ENCODE results near the gene INO80C.
A peak's percentile ranks its signal among the peaks of the same experiment; 100 is the strongest.

The INO80C gene

GRCh38 chr18:35513181-35513936 lies 15.6 kb upstream of the INO80C start:
- DNase-seq = peak in 3 of 56 donors; percentile 8 to 23 (median 16)

GRCh38 chr18:35512761-35513160 lies 15.0 kb upstream of the INO80C start:
- no peak for DNase-seq

GRCh38 chr18:35511833-35512232 lies 14.1 kb upstream of the INO80C start:
- DNase-seq = no peak

DNA sequence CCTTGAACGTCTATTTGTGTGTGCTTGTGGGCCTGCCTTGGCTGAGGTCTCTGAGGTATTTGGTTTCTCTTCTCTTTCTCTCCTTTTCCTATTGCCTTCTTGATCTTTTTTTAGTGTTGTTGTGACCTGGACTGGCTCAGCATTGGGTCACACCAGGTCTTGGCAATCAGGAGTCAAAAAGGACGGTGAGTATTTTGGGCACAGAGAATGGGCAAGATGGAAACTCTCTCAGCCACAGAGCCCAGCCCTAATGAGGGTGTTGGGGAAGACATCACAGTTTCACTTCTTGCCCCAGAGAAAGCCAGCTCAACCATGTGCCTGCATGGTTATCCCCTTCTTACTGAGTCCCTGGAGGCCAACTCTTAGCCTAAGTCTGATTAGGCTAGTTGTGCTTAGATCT lies 13.7 kb upstream of the INO80C start:
- DNase-seq = no peak

GRCh38 chr18:35510076-35510651 lies 12.4 kb upstream of the INO80C start:
- DNase-seq = no peak

- DNase-seq = no peak
Observed at GRCh38 chr18:35508746-35509338, 11.1 kb upstream of the INO80C start.

DNA sequence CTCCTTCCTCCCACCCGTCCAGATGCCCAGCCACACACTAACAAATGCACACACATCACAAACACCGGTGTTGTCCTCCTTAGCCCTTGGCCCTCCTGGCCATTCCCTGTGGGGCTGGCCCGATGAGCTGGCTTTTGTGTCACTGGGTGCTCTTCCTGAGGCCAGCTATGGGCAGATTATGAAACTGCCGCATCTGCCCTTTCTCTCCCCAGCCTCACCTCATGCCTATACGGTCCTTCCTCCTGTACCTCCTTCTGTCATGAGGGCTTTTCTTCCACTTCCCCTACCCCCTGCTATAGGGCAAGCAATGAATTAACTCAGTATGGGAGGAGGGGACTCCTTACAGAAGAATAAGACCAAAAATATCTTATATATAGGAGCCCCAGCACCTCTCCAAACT lies 10.3 kb upstream of the INO80C start:
- DNase-seq = no peak

DNA sequence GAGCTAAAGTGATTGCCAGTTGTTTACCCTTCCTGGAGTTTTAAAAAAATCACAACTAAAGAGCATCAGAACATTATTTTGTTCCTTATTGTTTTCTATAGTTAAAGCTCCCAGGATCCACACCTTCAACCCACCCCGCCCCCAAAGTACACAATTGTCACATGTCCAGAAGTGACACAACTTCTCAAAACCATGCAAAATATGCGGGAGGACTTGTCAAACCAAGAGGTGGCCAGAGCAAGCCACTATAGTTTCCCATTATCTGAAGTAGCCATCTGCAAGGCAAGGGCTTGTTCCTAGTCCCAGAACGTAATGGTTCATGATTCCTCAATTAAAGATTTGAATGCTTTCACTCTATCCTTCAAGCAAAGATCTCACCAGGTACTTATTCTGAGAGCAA lies 9.9 kb upstream of the INO80C start:
- DNase-seq = no peak

DNA sequence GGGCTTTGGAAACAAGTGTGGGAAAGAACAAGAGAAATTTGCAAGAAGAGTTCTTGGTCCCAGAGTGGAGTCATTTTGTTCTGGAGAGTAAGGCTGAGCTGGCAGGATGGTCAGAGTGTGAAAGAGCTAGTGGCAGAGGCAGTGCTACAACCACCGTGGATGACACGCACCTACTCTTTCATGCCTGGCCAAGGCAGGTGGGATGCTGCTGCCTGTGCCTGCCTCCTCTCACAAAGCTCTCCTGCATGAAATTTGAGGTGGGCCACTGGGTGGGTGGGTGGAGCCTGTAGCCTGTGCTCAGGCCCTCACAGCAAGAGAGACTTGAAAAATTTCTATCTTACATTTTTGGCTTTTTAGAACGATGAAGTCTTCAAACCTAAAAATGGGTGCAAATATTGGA lies 9.4 kb upstream of the INO80C start:
- no peak for DNase-seq

DNA sequence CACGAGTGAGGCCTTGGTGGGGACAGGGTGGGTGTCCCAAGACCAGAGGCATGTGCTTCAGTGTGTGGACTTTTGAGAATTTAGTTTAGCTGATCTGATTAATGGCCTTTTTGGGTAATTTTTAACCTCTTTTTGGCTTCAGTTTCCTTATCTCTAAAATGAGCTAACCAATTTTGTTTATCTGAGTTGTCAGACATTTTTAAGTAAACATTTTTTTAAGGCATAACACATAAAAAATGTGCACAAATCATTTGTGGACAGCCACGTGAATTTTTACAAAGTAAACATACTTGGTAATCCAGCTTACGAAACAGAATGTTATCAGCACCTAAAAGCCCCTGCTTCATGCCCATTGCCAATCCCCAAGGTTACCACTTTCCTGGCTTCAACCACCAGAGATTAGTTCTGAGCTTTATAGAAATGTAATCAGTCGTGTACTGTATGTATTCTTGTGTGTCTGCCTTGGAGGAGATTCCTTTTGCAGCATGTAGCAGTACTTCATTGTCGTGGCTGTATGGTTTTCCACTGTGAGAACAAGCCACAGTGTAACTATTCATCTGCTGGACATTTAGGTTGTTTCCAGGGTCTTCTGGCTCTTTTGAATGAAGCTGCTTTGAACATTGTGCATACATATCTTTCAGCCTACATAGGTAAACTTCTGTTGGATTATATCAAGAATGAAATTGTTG lies 8.4 kb upstream of the INO80C start:
- DNase-seq = no peak

DNA sequence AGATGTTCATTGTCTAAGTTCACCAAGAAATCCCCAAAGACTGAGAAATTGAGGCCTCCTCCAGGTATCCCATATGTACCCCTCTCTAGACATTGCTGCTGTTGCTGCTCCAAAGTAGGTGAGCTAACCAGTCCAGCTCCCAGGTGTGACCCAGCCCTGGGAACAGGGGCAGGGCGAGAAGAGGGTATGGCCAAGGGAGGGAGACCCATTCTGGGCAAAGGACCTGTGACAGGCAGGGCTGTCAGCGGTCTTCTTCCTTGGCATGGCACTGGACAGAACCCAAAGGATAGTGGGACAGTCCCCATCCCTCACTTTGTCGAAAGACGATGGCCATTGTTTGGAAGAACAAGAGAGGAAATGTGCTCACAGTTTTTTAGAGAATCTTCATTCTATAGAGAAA lies 7.2 kb upstream of the INO80C start:
- DNase-seq = no peak

DNA sequence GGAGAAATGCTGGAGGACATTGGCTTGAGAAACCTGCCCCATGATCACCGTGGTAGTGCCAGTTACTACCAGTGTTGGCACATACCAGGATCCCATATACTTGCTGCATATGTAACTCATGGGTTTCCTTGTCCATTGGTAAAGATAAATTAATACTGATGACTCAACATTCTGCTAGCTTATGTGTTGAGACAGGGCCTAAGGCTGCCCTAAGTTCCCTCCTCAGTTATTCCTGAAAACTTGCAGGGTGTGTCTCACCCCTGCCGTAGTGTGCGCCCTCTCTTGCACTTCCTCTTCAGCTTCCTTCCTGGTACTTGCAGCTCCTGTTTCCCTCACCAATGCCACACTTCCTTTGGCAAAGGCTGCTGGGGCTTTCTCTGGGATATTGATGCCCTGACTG lies 4.3 kb upstream of the INO80C start:
- DNase-seq = no peak

DNA sequence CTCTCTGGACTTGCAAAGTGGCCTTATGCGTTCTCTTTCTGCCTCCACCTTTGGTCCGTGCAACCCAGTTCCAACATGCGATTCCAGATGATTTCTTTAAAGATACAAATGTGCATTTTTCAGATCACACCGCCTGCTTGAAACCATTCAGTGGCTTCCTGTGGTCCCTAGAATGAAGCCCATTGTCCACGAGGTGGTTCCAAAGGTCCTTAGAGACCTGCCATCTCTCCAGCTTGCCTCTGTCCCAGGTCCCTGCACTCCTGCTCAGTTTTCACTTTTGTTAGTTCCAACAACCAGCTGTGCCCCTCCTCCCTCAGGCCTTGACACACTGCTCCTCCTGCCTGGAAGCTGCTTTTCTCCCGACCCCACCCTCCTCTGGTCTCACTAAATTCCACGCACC lies 3.6 kb upstream of the INO80C start:
- no peak for DNase-seq

GRCh38 chr18:35500113-35500512 lies 2.4 kb upstream of the INO80C start:
- no peak for DNase-seq

DNA sequence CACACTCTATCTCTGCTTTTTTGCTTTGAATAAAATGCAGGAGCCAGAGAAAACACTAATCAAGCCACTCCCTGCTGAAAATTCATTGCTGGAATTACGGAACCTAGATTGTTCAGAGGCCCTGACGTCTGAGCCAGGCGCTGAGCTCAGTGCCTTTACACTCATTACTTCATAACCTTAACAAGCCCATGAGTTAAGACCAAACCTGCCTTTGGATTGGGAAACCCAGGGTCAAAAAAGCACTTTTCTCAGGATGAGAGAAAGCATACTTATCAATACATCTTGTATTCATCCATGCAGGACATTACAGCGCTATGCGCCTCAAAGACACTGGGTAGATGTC lies 762 bp downstream of the INO80C start:
- peak in 8 of 56 donors; percentile 11 to 48 (median 38) for DNase-seq

- DNase-seq = no peak
Observed at GRCh38 chr18:35495536-35496314, 2.0 kb downstream of the INO80C start.

- no peak for DNase-seq
Observed at GRCh38 chr18:35494251-35495220, 3.2 kb downstream of the INO80C start.

GRCh38 chr18:35491700-35492077 lies 6.1 kb downstream of the INO80C start:
- DNase-seq = no peak

DNA sequence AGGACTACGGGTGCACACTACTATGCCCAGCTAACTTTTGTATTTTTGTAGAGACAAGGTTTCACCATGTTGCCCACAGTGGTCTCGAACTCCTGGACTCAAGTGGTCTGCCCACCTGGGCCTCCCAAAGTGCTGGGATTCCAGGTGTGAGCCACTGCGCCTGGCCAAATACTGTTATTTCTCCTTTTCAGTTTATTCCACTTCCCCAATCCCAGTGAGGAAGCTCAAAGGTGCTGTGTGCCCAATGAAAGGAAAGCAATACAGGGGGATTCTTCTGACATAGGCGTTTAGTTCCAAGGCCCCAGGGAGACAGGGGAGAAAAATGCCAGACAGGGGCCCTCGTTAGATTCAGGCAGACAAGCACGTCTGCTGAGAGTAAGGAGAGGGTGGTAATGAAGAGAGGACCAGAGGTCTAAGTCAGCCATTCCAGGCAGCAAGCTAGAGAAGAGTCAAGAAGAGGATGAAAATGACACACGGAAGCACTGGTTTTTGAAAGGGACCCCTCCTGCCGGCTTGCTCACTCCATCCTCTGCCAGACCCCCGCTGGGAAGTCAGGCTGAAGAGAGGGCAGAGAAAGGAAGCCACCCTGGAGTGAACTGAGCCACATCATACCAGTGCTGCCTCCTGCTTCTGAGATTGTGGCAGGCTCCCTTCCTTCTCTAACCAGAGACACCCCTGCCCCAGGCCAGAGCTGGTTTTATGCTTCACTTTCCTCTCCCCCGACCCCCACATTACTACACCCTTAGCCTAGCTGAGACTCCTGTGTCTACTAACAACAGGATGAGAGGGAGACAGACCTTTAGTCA lies 6.7 kb downstream of the INO80C start:
- DNase-seq = no peak

All from nucleus accumbens (tissue), 56 donors.